ENCODE results near the gene DDIT3. TPM values are rescaled to one million over a fixed set of nuclear protein-coding genes. Genes with fewer than 3 reads are reported as not detected.

DDIT3 gene
- total RNA-seq, 1 donor from 2014 or later, result 42.6 TPM

DNA sequence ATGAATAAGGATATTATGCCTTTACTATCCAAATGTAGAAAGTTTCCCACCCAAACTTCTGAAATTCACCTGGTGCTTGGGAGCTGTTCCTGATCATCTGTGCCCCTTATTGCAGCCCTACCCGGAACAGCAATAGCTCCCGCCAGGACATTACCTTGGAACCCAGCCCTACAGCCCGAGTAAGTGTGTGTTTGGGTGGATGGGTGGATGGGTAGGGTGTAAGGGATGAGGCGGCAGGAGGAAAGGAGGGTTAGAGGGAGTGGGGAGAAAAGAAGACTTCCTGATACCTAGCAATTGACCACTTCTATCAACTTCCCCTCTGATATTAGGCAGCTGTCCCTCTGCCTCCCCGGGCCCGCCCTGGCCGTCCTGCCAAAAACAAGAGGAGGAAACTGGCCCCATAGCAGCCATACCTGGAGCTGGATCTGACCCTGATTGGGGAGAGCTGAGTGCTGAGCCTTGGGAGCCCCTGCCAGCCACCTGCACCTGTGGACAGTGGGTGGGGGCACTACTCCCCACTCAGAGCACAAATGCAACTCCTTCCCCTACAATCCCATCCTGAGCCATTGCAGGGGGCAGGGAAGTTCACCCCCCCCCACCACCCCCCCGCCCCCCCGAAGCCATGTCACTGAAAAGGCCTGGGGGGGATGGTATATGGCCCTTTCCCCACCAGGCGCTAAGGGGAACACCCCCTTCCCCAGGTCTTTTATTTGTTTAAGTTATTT, 8.7 kb upstream of the DDIT3 start:
- Mint-ChIP-seq H3K4me3 (ENCODE audit: unreplicated experiment) (no peak overlapping the region), H3K27me3 (ENCODE audit: low read depth, unreplicated experiment) (no peaks in the 10 kb centered on the region), H3K9me3 (ENCODE audit: unreplicated experiment) (no peaks in the 10 kb centered on the region), H3K27ac (ENCODE audit: unreplicated experiment) (no peak overlapping the region), H3K4me1 (ENCODE audit: low read depth, unreplicated experiment) (peaks cover 16% of the 10 kb centered on the region), H3K36me3 (ENCODE audit: low read depth, unreplicated experiment) (peaks cover 13% of the 10 kb centered on the region)
- H3K36me3 ChIP-seq (ENCODE audit: insufficient read depth, low read length), result peaks cover 58% of the 10 kb centered on the region
- H3K27me3 ChIP-seq (ENCODE audit: insufficient read depth, low read length), result no peaks in the 10 kb centered on the region
- no peak for TF ChIP-seq EZH2 (IDR thresholded peaks at IDR 0.05; ENCODE audit: insufficient read depth, low read length)
- TF ChIP-seq, protein P1, sequence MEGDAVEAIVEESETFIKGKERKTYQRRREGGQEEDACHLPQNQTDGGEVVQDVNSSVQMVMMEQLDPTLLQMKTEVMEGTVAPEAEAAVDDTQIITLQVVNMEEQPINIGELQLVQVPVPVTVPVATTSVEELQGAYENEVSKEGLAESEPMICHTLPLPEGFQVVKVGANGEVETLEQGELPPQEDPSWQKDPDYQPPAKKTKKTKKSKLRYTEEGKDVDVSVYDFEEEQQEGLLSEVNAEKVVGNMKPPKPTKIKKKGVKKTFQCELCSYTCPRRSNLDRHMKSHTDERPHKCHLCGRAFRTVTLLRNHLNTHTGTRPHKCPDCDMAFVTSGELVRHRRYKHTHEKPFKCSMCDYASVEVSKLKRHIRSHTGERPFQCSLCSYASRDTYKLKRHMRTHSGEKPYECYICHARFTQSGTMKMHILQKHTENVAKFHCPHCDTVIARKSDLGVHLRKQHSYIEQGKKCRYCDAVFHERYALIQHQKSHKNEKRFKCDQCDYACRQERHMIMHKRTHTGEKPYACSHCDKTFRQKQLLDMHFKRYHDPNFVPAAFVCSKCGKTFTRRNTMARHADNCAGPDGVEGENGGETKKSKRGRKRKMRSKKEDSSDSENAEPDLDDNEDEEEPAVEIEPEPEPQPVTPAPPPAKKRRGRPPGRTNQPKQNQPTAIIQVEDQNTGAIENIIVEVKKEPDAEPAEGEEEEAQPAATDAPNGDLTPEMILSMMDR (IDR thresholded peaks at IDR 0.05; ENCODE audit: insufficient read depth, low read depth, low read length), result no peak
- H3K4me3 ChIP-seq (ENCODE audit: insufficient read depth, low read depth, low read length), result no peak overlapping the region
- no peak overlapping the region for H3K9ac ChIP-seq (ENCODE audit: low read length)
- FAIRE-seq, result no peak
- DNase-seq (ENCODE audit: low read depth), result no peak
- peaks cover 21% of the 10 kb centered on the region for H3K79me2 ChIP-seq (ENCODE audit: insufficient read depth, low read length)
- H3K4me2 ChIP-seq (ENCODE audit: low read length), result no peak overlapping the region
- no peaks in the 10 kb centered on the region for H3K9me3 ChIP-seq (ENCODE audit: insufficient read depth, low read depth, low read length)
- peaks cover 9% of the 10 kb centered on the region for H3K4me1 ChIP-seq (ENCODE audit: insufficient read depth, low read length)
- peaks cover 60% of the 10 kb centered on the region for H4K20me1 ChIP-seq (ENCODE audit: insufficient read depth, low read length)
- H2AFZ ChIP-seq (ENCODE audit: low read depth, low read length), result no peak overlapping the region
- no peak overlapping the region for H3K27ac ChIP-seq (ENCODE audit: low read depth, low read length)

DNA sequence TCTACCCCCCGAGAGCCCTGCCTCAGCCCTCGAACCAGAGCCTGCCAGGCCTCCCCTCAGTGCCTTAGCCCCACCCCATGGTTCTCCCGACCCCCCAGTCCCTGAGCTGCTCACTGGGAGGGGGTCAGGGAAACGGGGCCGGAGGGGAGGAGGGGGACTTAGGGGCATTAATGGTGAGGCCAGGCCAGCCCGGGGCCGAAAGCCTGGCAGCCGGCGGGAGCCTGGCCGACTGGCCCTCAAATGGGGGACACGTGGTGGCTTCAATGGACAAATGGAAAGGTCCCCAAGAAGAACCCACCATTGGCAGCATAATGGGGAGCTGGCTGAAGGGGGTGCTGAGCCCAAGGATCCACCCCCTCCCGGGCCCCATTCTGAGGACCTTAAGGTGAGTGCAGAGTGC, 7.9 kb upstream of the DDIT3 start:
- H3K27ac ChIP-seq (ENCODE audit: low read depth, low read length), result no peak overlapping the region
- H3K4me1 Mint-ChIP-seq (ENCODE audit: low read depth, unreplicated experiment), result peaks cover 21% of the 10 kb centered on the region
- peaks cover 12% of the 10 kb centered on the region for H3K36me3 Mint-ChIP-seq (ENCODE audit: low read depth, unreplicated experiment)
- H3K4me2 ChIP-seq (ENCODE audit: low read length), result no peak overlapping the region
- H4K20me1 ChIP-seq (ENCODE audit: insufficient read depth, low read length), result peaks cover 65% of the 10 kb centered on the region
- FAIRE-seq (no peak), DNase-seq (ENCODE audit: low read depth) (no peak)
- no peaks in the 10 kb centered on the region for H3K9me3 Mint-ChIP-seq (ENCODE audit: unreplicated experiment)
- H3K4me3 Mint-ChIP-seq (ENCODE audit: unreplicated experiment), result no peak overlapping the region
- H2AFZ ChIP-seq (ENCODE audit: low read depth, low read length), result no peak overlapping the region
- peaks cover 17% of the 10 kb centered on the region for H3K4me1 ChIP-seq (ENCODE audit: insufficient read depth, low read length)
- no peaks in the 10 kb centered on the region for H3K27me3 Mint-ChIP-seq (ENCODE audit: low read depth, unreplicated experiment)
- no peak overlapping the region for H3K9ac ChIP-seq (ENCODE audit: low read length)
- H3K9me3 ChIP-seq (ENCODE audit: insufficient read depth, low read depth, low read length), result no peaks in the 10 kb centered on the region
- peaks cover 29% of the 10 kb centered on the region for H3K79me2 ChIP-seq (ENCODE audit: insufficient read depth, low read length)
- no peak overlapping the region for H3K27ac Mint-ChIP-seq (ENCODE audit: unreplicated experiment)
- no peak for TF ChIP-seq EZH2 (IDR thresholded peaks at IDR 0.05; ENCODE audit: insufficient read depth, low read length)
- TF ChIP-seq, protein P1 (IDR thresholded peaks at IDR 0.05; ENCODE audit: insufficient read depth, low read depth, low read length), result no peak
- peaks cover 52% of the 10 kb centered on the region for H3K36me3 ChIP-seq (ENCODE audit: insufficient read depth, low read length)
- no peaks in the 10 kb centered on the region for H3K27me3 ChIP-seq (ENCODE audit: insufficient read depth, low read length)
- H3K4me3 ChIP-seq (ENCODE audit: insufficient read depth, low read depth, low read length), result no peak overlapping the region

DNA sequence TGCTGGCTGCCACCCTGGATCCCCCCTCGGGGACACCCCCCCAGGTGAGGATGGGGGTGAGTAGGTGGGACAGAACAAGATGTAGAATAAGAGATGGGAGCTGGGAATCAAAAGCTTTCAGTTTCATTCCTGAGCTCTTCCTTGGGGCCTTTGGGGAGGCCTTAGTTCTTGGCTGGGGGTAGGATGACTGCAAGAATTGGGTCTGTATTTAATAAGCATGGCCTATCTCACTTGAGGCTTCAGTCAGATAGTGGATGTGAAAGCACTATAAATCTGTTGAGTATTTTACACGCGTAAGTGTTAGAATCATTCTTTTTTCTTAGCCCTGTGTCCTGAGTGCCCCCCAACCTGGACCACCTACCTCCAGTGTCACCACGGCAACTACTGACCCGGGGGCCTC, 6.9 kb upstream of the DDIT3 start:
- FAIRE-seq (no peak), DNase-seq (ENCODE audit: low read depth) (no peak)
- no peaks in the 10 kb centered on the region for H3K27me3 Mint-ChIP-seq (ENCODE audit: low read depth, unreplicated experiment)
- peaks cover 67% of the 10 kb centered on the region for H4K20me1 ChIP-seq (ENCODE audit: insufficient read depth, low read length)
- peaks cover 20% of the 10 kb centered on the region for H3K4me1 ChIP-seq (ENCODE audit: insufficient read depth, low read length)
- TF ChIP-seq EZH2 (IDR thresholded peaks at IDR 0.05; ENCODE audit: insufficient read depth, low read length), result no peak
- TF ChIP-seq, protein P1 (IDR thresholded peaks at IDR 0.05; ENCODE audit: insufficient read depth, low read depth, low read length), result no peak
- H3K9me3 Mint-ChIP-seq (ENCODE audit: unreplicated experiment), result no peaks in the 10 kb centered on the region
- H3K4me3 ChIP-seq (ENCODE audit: insufficient read depth, low read depth, low read length), result no peak overlapping the region
- no peak overlapping the region for H3K27ac ChIP-seq (ENCODE audit: low read depth, low read length)
- H3K4me2 ChIP-seq (ENCODE audit: low read length), result no peak overlapping the region
- peaks cover 42% of the 10 kb centered on the region for H3K36me3 ChIP-seq (ENCODE audit: insufficient read depth, low read length)
- no peak overlapping the region for H2AFZ ChIP-seq (ENCODE audit: low read depth, low read length)
- H3K4me1 Mint-ChIP-seq (ENCODE audit: low read depth, unreplicated experiment), result peaks cover 21% of the 10 kb centered on the region
- H3K79me2 ChIP-seq (ENCODE audit: insufficient read depth, low read length), result peaks cover 30% of the 10 kb centered on the region
- peak overlapping the region; percentile 34 for H3K27ac Mint-ChIP-seq (ENCODE audit: unreplicated experiment)
- peaks cover 5% of the 10 kb centered on the region for H3K36me3 Mint-ChIP-seq (ENCODE audit: low read depth, unreplicated experiment)
- no peak overlapping the region for H3K9ac ChIP-seq (ENCODE audit: low read length)
- no peaks in the 10 kb centered on the region for H3K27me3 ChIP-seq (ENCODE audit: insufficient read depth, low read length)
- no peak overlapping the region for H3K4me3 Mint-ChIP-seq (ENCODE audit: unreplicated experiment)
- H3K9me3 ChIP-seq (ENCODE audit: insufficient read depth, low read depth, low read length), result no peaks in the 10 kb centered on the region

Data from astrocyte (in vitro differentiated cells and primary cell).